ENCODE measurements around the gene RAB25. TPM values are rescaled to one million over a fixed set of nuclear protein-coding genes. Genes with fewer than 3 reads are reported as not detected.
"Not testable (repeated sequence)": the region's sequence is repeated elsewhere in the genome, so short reads cannot be mapped to it uniquely, and the experiment has no call there.

The RAB25 gene
- total RNA-seq, 3 donors from 2014 or later (not counting 1 experiment from before 2014, with no cell fraction given) = 0.82 TPM; not detected in 2

GRCh38 chr1:156115514-156116374 is 54.8 kb downstream of the RAB25 start:
- no peaks in the 10 kb centered on the region for H3K36me3 ChIP-seq (ENCODE audit: control insufficient read depth, insufficient read depth, low read length)
- peak overlapping the region; percentile 91 for H3K4me3 Mint-ChIP-seq
- H3K27ac ChIP-seq (ENCODE audit: low read length) = no peak overlapping the region
- peaks cover 25% of the 10 kb centered on the region for H3K27me3 ChIP-seq (ENCODE audit: control insufficient read depth, insufficient read depth, low read length)
- intact Hi-C loops (cut with micrococcal nuclease) = no loop called here
- TF ChIP-seq CTCF (IDR thresholded peaks at IDR 0.05) = no peak
- 25% methylated on average over 19 of the region's 19 CpGs for WGBS (ENCODE audit: insufficient coverage)
- peaks cover 0 to 32% of the 10 kb centered on the region in 2 donors for H3K27me3 Mint-ChIP-seq (ENCODE audit: low read depth in 2 of 2)
- ATAC-seq (no peak), DNase-seq (peak in 1 of 2 donors; percentile 57)
- peak overlapping the region; percentile 56 for H3K4me3 ChIP-seq (ENCODE audit: low read length)
- peaks cover 40% of the 10 kb centered on the region for H3K4me1 ChIP-seq (ENCODE audit: control insufficient read depth, insufficient read depth, low read length)
- H3K27ac Mint-ChIP-seq = peak overlapping the region; percentile 73 to 93
- no peaks in the 10 kb centered on the region for H3K9me3 ChIP-seq (ENCODE audit: control insufficient read depth, insufficient read depth, low read length)
- no peaks in the 10 kb centered on the region for H3K9me3 Mint-ChIP-seq
- H3K4me1 Mint-ChIP-seq = peaks cover 20 to 35% of the 10 kb centered on the region in 2 donors
- H3K36me3 Mint-ChIP-seq = no peaks in the 10 kb centered on the region

GRCh38 chr1:156116731-156117130 is 55.8 kb downstream of the RAB25 start:
- Histone ChIP-seq H3K27me3 (ENCODE audit: control insufficient read depth, insufficient read depth, low read length) (peaks cover 21% of the 10 kb centered on the region), H3K4me1 (ENCODE audit: control insufficient read depth, insufficient read depth, low read length) (peaks cover 40% of the 10 kb centered on the region)
- H3K36me3 Mint-ChIP-seq; H3K36me3 ChIP-seq (ENCODE audit: control insufficient read depth, insufficient read depth, low read length); H3K9me3 Mint-ChIP-seq; H3K4me3 ChIP-seq (ENCODE audit: low read length); DNase-seq; H3K9me3 ChIP-seq (ENCODE audit: control insufficient read depth, insufficient read depth, low read length); intact Hi-C loops (cut with micrococcal nuclease); ATAC-seq; H3K27ac ChIP-seq (ENCODE audit: low read length): not testable (repeated sequence)
- peaks cover 20 to 35% of the 10 kb centered on the region in 2 donors for H3K4me1 Mint-ChIP-seq
- 98% methylated on average over 5 of the region's 5 CpGs for WGBS (ENCODE audit: insufficient coverage)
- H3K4me3 Mint-ChIP-seq = peak overlapping the region; percentile 88
- H3K27ac Mint-ChIP-seq = peak overlapping the region in 1 of 2 donors; percentile 93
- peaks cover 0 to 29% of the 10 kb centered on the region in 2 donors for H3K27me3 Mint-ChIP-seq (ENCODE audit: low read depth in 2 of 2)

GRCh38 chr1:156117414-156118176 is 56.6 kb downstream of the RAB25 start:
- no peak overlapping the region for H3K4me3 ChIP-seq (ENCODE audit: low read length)
- no peak overlapping the region for H3K27ac Mint-ChIP-seq
- 94% methylated on average over 13 of the region's 13 CpGs for WGBS (ENCODE audit: insufficient coverage)
- ATAC-seq (no peak), DNase-seq (no peak)
- H3K9me3 Mint-ChIP-seq = no peaks in the 10 kb centered on the region
- no peaks in the 10 kb centered on the region for H3K9me3 ChIP-seq (ENCODE audit: control insufficient read depth, insufficient read depth, low read length)
- H3K27me3 ChIP-seq (ENCODE audit: control insufficient read depth, insufficient read depth, low read length) = peaks cover 17% of the 10 kb centered on the region
- intact Hi-C loops (cut with micrococcal nuclease) = no loop called here
- H3K4me1 ChIP-seq (ENCODE audit: control insufficient read depth, insufficient read depth, low read length) = peaks cover 40% of the 10 kb centered on the region
- H3K4me1 Mint-ChIP-seq = peaks cover 20 to 39% of the 10 kb centered on the region in 2 donors
- H3K27ac ChIP-seq (ENCODE audit: low read length) = no peak overlapping the region
- no peak for TF ChIP-seq CTCF (IDR thresholded peaks at IDR 0.05)
- H3K36me3 ChIP-seq (ENCODE audit: control insufficient read depth, insufficient read depth, low read length) = no peaks in the 10 kb centered on the region
- H3K36me3 Mint-ChIP-seq = no peaks in the 10 kb centered on the region
- H3K4me3 Mint-ChIP-seq = peak overlapping the region; percentile 17
- peaks cover 6 to 28% of the 10 kb centered on the region in 2 donors for H3K27me3 Mint-ChIP-seq (ENCODE audit: low read depth in 2 of 2)
